Thoracic aorta (tissue), 2 donors: ENCODE results near the gene TMEM63A. TPM values are rescaled to one million over a fixed set of nuclear protein-coding genes. Genes with fewer than 3 reads are reported as not detected.

Source experiments
- ATAC-seq: fragments of 150-250 bp; one replicate; pipeline ENCODE4 v1.8.0; 2017; ENCODE audit warnings: low read depth; ENCODE audit not compliant: insufficient number of reproducible peaks, low FRiP score
- DNase-seq: peaks from one replicate; pipeline ENCODE4 v3.0.0-alpha.2; 2020; ENCODE audit warnings: low spot score
- H3K27ac ChIP-seq, 2 donors: fragments of 200-600 bp; sonication (generic); 1 replicate in 1 of 2; 2 replicates in 1 of 2; pipeline ENCODE4 v1.5.1; 2016; ENCODE audit warnings: mild to moderate bottlenecking in 2 of 2, moderate library complexity in 2 of 2
- H3K27me3 ChIP-seq: fragments of 200-600 bp; sonication (generic); replicated peaks from 2 replicates; pipeline ENCODE4 v1.6.0; 2016; ENCODE audit warnings: mild to moderate bottlenecking; ENCODE audit not compliant: insufficient read depth
- H3K36me3 ChIP-seq: fragments of 200-600 bp; sonication (generic); one replicate; pipeline ENCODE4 v1.5.1; 2016
- H3K4me1 ChIP-seq, 2 donors: fragments of 200-600 bp; sonication (generic); 1 replicate in 1 of 2; 2 replicates in 1 of 2; pipeline versions ENCODE4 v1.5.1 to v1.6.0; 2016; ENCODE audit warnings: low read depth in 2 of 2, mild to moderate bottlenecking in 1 of 2; ENCODE audit not compliant: control insufficient read depth in 1 of 2
- H3K4me3 ChIP-seq: fragments of 200-600 bp; sonication (generic); 2 replicates; pipeline ENCODE4 v1.5.1; 2016; ENCODE audit warnings: mild to moderate bottlenecking
- H3K9me3 ChIP-seq: fragments of 200-600 bp; sonication (generic); 2 replicates; pipeline ENCODE4 v1.5.1; 2016
- total RNA-seq, 2 donors: library from RNA; depleted of rRNA; stranded (reverse); fragments of >200 nt; gene quantifications; one replicate each; pipeline versions ENCODE4 v1.1.0 to v1.2.3, GENCODE V29; 2016
- TF ChIP-seq, protein P1 (sequence below): fragments of 200-600 bp; sonication (generic); IDR thresholded peaks from one replicate; pipeline ENCODE4 v1.5.1; 2019; ENCODE audit warnings: antibody characterized with exemption

TMEM63A gene
- total RNA-seq, 2 donors from 2014 or later, result 75.1 to 105 TPM

GRCh38 chr1:225843426-225843795 lies 38.8 kb downstream of the TMEM63A start:
- DNase-seq (no peak), ATAC-seq (no peak)
- Histone ChIP-seq H3K36me3 (peaks cover 31% of the 10 kb centered on the region), H3K9me3 (no peaks in the 10 kb centered on the region), H3K27ac (no peak overlapping the region), H3K27me3 (no peaks in the 10 kb centered on the region), H3K4me1 (peaks cover 0 to 8% of the 10 kb centered on the region in 2 donors), H3K4me3 (no peak overlapping the region)
- TF ChIP-seq, protein P1, sequence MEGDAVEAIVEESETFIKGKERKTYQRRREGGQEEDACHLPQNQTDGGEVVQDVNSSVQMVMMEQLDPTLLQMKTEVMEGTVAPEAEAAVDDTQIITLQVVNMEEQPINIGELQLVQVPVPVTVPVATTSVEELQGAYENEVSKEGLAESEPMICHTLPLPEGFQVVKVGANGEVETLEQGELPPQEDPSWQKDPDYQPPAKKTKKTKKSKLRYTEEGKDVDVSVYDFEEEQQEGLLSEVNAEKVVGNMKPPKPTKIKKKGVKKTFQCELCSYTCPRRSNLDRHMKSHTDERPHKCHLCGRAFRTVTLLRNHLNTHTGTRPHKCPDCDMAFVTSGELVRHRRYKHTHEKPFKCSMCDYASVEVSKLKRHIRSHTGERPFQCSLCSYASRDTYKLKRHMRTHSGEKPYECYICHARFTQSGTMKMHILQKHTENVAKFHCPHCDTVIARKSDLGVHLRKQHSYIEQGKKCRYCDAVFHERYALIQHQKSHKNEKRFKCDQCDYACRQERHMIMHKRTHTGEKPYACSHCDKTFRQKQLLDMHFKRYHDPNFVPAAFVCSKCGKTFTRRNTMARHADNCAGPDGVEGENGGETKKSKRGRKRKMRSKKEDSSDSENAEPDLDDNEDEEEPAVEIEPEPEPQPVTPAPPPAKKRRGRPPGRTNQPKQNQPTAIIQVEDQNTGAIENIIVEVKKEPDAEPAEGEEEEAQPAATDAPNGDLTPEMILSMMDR, result no peak

DNA sequence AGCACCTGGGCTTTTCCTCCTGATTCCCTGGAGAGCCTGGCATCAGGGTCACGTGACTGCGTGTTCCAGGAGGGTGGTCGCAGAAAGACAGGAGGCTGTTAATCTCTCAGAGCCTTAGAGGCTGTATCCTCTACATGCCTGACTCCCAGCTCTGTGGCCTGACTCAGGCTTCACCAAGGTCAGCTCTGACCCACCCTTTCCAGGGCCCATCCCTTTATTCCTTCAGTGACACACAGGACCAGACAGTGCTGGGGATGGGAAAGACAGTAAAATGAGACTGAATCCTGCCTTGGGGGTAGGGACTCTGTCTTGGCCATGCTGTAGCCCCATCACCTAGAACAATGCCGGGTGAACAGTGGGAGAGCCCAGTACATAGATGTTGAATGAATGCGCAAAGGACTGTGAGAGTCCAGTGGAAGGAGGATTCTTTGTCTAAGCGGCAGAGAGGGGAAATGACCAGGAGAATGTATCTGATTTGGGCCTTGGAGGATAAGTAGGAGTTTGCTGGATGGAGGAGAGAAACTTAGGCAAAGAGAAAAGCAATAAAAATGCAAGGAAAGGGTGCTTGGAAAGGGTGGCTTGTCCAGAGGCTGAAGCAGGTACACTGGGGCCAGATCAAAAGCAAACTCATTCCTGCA lies 39.3 kb downstream of the TMEM63A start:
- Histone ChIP-seq H3K36me3 (peaks cover 31% of the 10 kb centered on the region), H3K27ac (no peak overlapping the region), H3K4me1 (peaks cover 0 to 8% of the 10 kb centered on the region in 2 donors), H3K4me3 (no peak overlapping the region), H3K27me3 (no peaks in the 10 kb centered on the region), H3K9me3 (no peaks in the 10 kb centered on the region)
- no peak for ATAC-seq
- no peak for DNase-seq
- TF ChIP-seq, protein P1, result no peak

- Histone ChIP-seq H3K9me3 (no peaks in the 10 kb centered on the region), H3K4me3 (no peak overlapping the region), H3K27ac (no peak overlapping the region), H3K4me1 (peaks cover 0 to 8% of the 10 kb centered on the region in 2 donors), H3K27me3 (no peaks in the 10 kb centered on the region), H3K36me3 (peaks cover 24% of the 10 kb centered on the region)
- DNase-seq (no peak), ATAC-seq (no peak)
- TF ChIP-seq, protein P1, result no peak
Observed at GRCh38 chr1:225842074-225842473, 40.1 kb downstream of the TMEM63A start.

DNA sequence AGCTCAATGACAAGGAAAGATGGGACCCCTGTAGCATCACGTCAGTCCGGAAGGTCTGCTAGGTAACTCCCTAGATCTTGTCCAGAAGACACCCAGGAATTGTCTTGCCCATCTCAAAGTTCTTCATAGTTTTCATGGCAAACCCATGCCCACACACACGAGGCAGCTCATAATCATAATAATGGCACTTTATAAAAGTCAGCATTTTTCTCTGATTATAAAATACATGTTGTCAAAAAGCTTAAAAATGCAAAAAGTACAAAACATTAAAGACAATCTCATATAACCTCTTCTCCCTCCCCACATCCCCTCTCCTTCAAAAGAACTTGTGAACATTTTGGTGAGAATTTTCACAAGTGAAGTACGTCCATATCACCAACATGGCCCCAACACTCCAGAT lies 41.5 kb downstream of the TMEM63A start:
- H3K4me1 ChIP-seq, result peaks cover 0 to 11% of the 10 kb centered on the region in 2 donors
- H3K9me3 ChIP-seq, result no peaks in the 10 kb centered on the region
- no peak overlapping the region for H3K4me3 ChIP-seq
- no peak overlapping the region for H3K27ac ChIP-seq
- no peak for ATAC-seq
- H3K27me3 ChIP-seq, result no peaks in the 10 kb centered on the region
- peaks cover 21% of the 10 kb centered on the region for H3K36me3 ChIP-seq
- TF ChIP-seq, protein P1, result no peak
- DNase-seq, result no peak

- Histone ChIP-seq H3K4me3 (no peak overlapping the region), H3K9me3 (no peaks in the 10 kb centered on the region), H3K4me1 (peaks cover under 1 to 11% of the 10 kb centered on the region in 2 donors), H3K27me3 (no peaks in the 10 kb centered on the region), H3K27ac (no peak overlapping the region), H3K36me3 (peaks cover 21% of the 10 kb centered on the region)
- ATAC-seq (no peak), DNase-seq (no peak)
- TF ChIP-seq, protein P1, result no peak
Observed at GRCh38 chr1:225840223-225840610, 42.0 kb downstream of the TMEM63A start.
